ENCODE measurements around the gene PTBP3.

The PTBP3 gene

GRCh38 chr9:112179816-112180215 is 153.6 kb downstream of the PTBP3 start:
- Histone ChIP-seq H3K4me3 (ENCODE audit: low read depth, low read length) (no peak overlapping the region), H3K27me3 (no peaks in the 10 kb centered on the region), H3K4me1 (no peaks in the 10 kb centered on the region), H3K9me3 (no peaks in the 10 kb centered on the region), H3K36me3 (no peaks in the 10 kb centered on the region)
- DNase-seq = no peak
- TF ChIP-seq CTCF (IDR thresholded peaks at IDR 0.05; ENCODE audit: low read depth, low read length) = no peak

- DNase-seq = no peak
- no peak overlapping the region for H3K4me3 ChIP-seq (ENCODE audit: low read depth, low read length)
- no peaks in the 10 kb centered on the region for H3K9me3 ChIP-seq
- H3K27me3 ChIP-seq = no peaks in the 10 kb centered on the region
- H3K4me1 ChIP-seq = no peaks in the 10 kb centered on the region
- TF ChIP-seq CTCF (IDR thresholded peaks at IDR 0.05; ENCODE audit: low read depth, low read length) = no peak
- H3K36me3 ChIP-seq = no peaks in the 10 kb centered on the region
Observed at GRCh38 chr9:112176524-112176923, 156.9 kb downstream of the PTBP3 start.

GRCh38 chr9:112175796-112176315 is 157.6 kb downstream of the PTBP3 start:
- no peaks in the 10 kb centered on the region for H3K36me3 ChIP-seq
- no peaks in the 10 kb centered on the region for H3K4me1 ChIP-seq
- no peak for TF ChIP-seq CTCF (IDR thresholded peaks at IDR 0.05; ENCODE audit: low read depth, low read length)
- no peaks in the 10 kb centered on the region for H3K9me3 ChIP-seq
- H3K27me3 ChIP-seq = no peaks in the 10 kb centered on the region
- H3K4me3 ChIP-seq (ENCODE audit: low read depth, low read length) = no peak overlapping the region; the same call in 1 of the 2 replicates
- DNase-seq = no peak

GRCh38 chr9:112174965-112175795 is 158.2 kb downstream of the PTBP3 start, which contains the start of gene SUSD1:
SUSD1 (minus strand) TSS chr9:112175297; CDS start chr9:112175235, 62 bp downstream.
- H3K27me3 ChIP-seq = no peaks in the 10 kb centered on the region
- no peak for TF ChIP-seq CTCF (IDR thresholded peaks at IDR 0.05; ENCODE audit: low read depth, low read length)
- no peaks in the 10 kb centered on the region for H3K36me3 ChIP-seq
- H3K4me1 ChIP-seq = no peaks in the 10 kb centered on the region
- no peaks in the 10 kb centered on the region for H3K9me3 ChIP-seq
- H3K4me3 ChIP-seq (ENCODE audit: low read depth, low read length) = peak within 1 kb of the TSS; percentile 64
- DNase-seq = peak; percentile 55

- Histone ChIP-seq H3K36me3 (no peaks in the 10 kb centered on the region), H3K4me1 (no peaks in the 10 kb centered on the region), H3K4me3 (ENCODE audit: low read depth, low read length) (peak overlapping the region; percentile 62), H3K9me3 (no peaks in the 10 kb centered on the region), H3K27me3 (no peaks in the 10 kb centered on the region)
- DNase-seq = peak; percentile 81
- TF ChIP-seq CTCF (IDR thresholded peaks at IDR 0.05; ENCODE audit: low read depth, low read length) = no peak
Observed at GRCh38 chr9:112174222-112174964, 159.0 kb downstream of the PTBP3 start.
